K562 (cell line): ENCODE results near the gene CNIH4. TPM values are rescaled to one million over a fixed set of nuclear protein-coding genes. Genes with fewer than 3 reads are reported as not detected.
A peak's percentile ranks its signal among the peaks of the same experiment; 100 is the strongest.

ENCODE experiments used
- C11orf30 ChIP-seq: fragments of 450-650 bp; IDR thresholded peaks from 2 replicates; pipeline ENCODE4 v1.6.1; 2016; ENCODE audit warnings: low read depth, mild to moderate bottlenecking
- CBFB ChIP-seq: sonication (generic); formaldehyde crosslinking; IDR thresholded peaks from 2 replicates; pipeline ENCODE4 v1.4.0; 2020; ENCODE audit warnings: mild to moderate bottlenecking, missing genetic modification reagents
- COPS2 ChIP-seq: fragments of 450-650 bp; conservative IDR thresholded peaks from 2 replicates; pipeline ENCODE4 v1.6.1; 2016; ENCODE audit warnings: mild to moderate bottlenecking, moderate library complexity
- DACH1 ChIP-seq: fragments of 450-650 bp; IDR thresholded peaks from 2 replicates; pipeline ENCODE4 v1.6.1; 2018; ENCODE audit not compliant: partially characterized antibody
- ESRRB ChIP-seq: fragments of 250-450 bp; sonication (Bioruptor Pico); IDR thresholded peaks from 2 replicates; pipeline ENCODE4 v1.5.0; 2020; ENCODE audit warnings: mild to moderate bottlenecking, moderate library complexity, borderline replicate concordance
- HCFC1 ChIP-seq: IDR thresholded peaks from 2 replicates; pipeline ENCODE4 v1.6.1; 2012; ENCODE audit warnings: low read depth, low read length, improper control_type of control experiment
- HDAC6 ChIP-seq: IDR thresholded peaks from 2 replicates; pipeline ENCODE4 v1.6.1; 2012; ENCODE audit warnings: low read depth, mild to moderate bottlenecking, control low read depth, inconsistent platforms, low read length, moderate library complexity
- MAFG ChIP-seq: fragments of 450-650 bp; conservative IDR thresholded peaks from 2 replicates; pipeline ENCODE4 v1.6.1; 2016; ENCODE audit warnings: missing genetic modification characterization, missing compliant biosample characterization
- MCM5 ChIP-seq: fragments of 450-650 bp; IDR thresholded peaks from 2 replicates; pipeline ENCODE4 v1.6.1; 2016; ENCODE audit warnings: low read depth
- MEIS2 ChIP-seq: fragments of 450-650 bp; IDR thresholded peaks from 2 replicates; pipeline ENCODE4 v1.6.1; 2014; ENCODE audit warnings: mild to moderate bottlenecking; ENCODE audit not compliant: partially characterized antibody
- NFE2L1 ChIP-seq: fragments of 450-650 bp; IDR thresholded peaks from 2 replicates; pipeline ENCODE4 v1.6.1; 2016; ENCODE audit warnings: missing genetic modification characterization, low read depth, mild to moderate bottlenecking, missing compliant biosample characterization, moderate library complexity, borderline replicate concordance
- NR4A1 ChIP-seq, 2 experiments: fragments of 250-450 bp in 1 of 2; fragments of 450-650 bp in 1 of 2; sonication (Bioruptor Pico) in 1 of 2; IDR thresholded peaks; 2 replicates each; pipeline versions ENCODE4 v1.4.0 to v1.6.1; 2016 to 2020; ENCODE audit warnings: mild to moderate bottlenecking in 2 of 2, missing compliant biosample characterization in 1 of 2, missing genetic modification characterization in 1 of 2, moderate library complexity in 1 of 2
- PHB ChIP-seq: fragments of 250-450 bp; sonication (Bioruptor Pico); IDR thresholded peaks from 2 replicates; pipeline ENCODE4 v1.5.0; 2021
- PHF20 ChIP-seq: fragments of 450-650 bp; IDR thresholded peaks from 2 replicates; pipeline ENCODE4 v1.6.1; 2018; ENCODE audit not compliant: partially characterized antibody
- RBM15 ChIP-seq: fragments of 200-400 bp; formaldehyde crosslinking; IDR thresholded peaks from 2 replicates; pipeline ENCODE4 v1.6.1; 2018; ENCODE audit warnings: mild to moderate bottlenecking, low read length, moderate library complexity; ENCODE audit not compliant: insufficient read depth
- SETDB1 ChIP-seq: IDR thresholded peaks from one replicate; pipeline ENCODE4 v1.6.1; 2012; ENCODE audit warnings: low read length, control low read depth, inconsistent platforms
- SIX5 ChIP-seq, 2 experiments: IDR thresholded peaks; 2 replicates each; pipeline ENCODE4 v1.6.1; 2011; ENCODE audit warnings: low read length in 2 of 2, borderline replicate concordance in 1 of 2, low read depth in 1 of 2, mild to moderate bottlenecking in 1 of 2, moderate library complexity in 1 of 2; ENCODE audit not compliant: insufficient read depth in 1 of 2
- TBL1XR1 ChIP-seq, 2 experiments: IDR thresholded peaks; 2 replicates each; pipeline ENCODE4 v1.6.1; 2012; ENCODE audit warnings: improper control_type of control experiment in 2 of 2, low read length in 2 of 2, mild to moderate bottlenecking in 1 of 2
- THRAP3 ChIP-seq: fragments of 450-650 bp; IDR thresholded peaks from 2 replicates; pipeline ENCODE4 v1.6.1; 2016; ENCODE audit warnings: mild to moderate bottlenecking, inconsistent platforms, borderline replicate concordance
- TSC22D4 ChIP-seq: fragments of 450-650 bp; IDR thresholded peaks from 2 replicates; pipeline ENCODE4 v1.6.1; 2016; ENCODE audit warnings: missing genetic modification characterization, missing biosample characterization, control low read depth
- YBX1 ChIP-seq: fragments of 450-650 bp; IDR thresholded peaks from 2 replicates; pipeline ENCODE4 v1.7.1; 2016; ENCODE audit warnings: mild to moderate bottlenecking
- ZNF184 ChIP-seq: sonication (generic); formaldehyde crosslinking; IDR thresholded peaks from 2 replicates; pipeline ENCODE4 v1.5.0; 2020; ENCODE audit warnings: missing genetic modification reagents
- ZNF197 ChIP-seq: fragments of 200-800 bp; sonication (Bioruptor generic); IDR thresholded peaks from 2 replicates; pipeline ENCODE4 v1.6.1; 2016; ENCODE audit warnings: low read depth, missing genetic modification characterization, missing compliant biosample characterization
- ZNF282 ChIP-seq: sonication (generic); formaldehyde crosslinking; IDR thresholded peaks from 2 replicates; pipeline ENCODE4 v1.8.1; 2023; ENCODE audit warnings: missing genetic modification reagents
- polyA plus RNA-seq, 8 experiments: library from polyadenylated mRNA; depleted of rRNA in 4 of 8; stranded (reverse) in 5 of 8; unstranded in 3 of 8; fragments of >200 nt; fragmentation: Nextera tagmentation in 2 of 8; fragmentation: Illumina TruSeq in 1 of 8; extraction: Ambion mirVana in 2 of 8; extraction: Trizol in 1 of 8; gene quantifications; 2 replicates each; pipeline versions ENCODE4 v1.2.1 to v1.2.3, GENCODE V29; 2011 to 2014; ENCODE audit warnings: inconsistent platforms in 1 of 8, missing spikeins in 1 of 8
- total RNA-seq, 7 experiments: library from RNA; depleted of rRNA in 6 of 7; stranded (reverse); fragments of >200 nt in 6 of 7; fragmentation: Illumina TruSeq in 2 of 7; extraction: Trizol in 2 of 7; gene quantifications; 2 replicates each; pipeline versions ENCODE4 v1.2.1 to v1.2.3, GENCODE V29; 2011 to 2021; ENCODE audit warnings: low replicate concordance in 1 of 7
- TF ChIP-seq, protein P1 (sequence below): IDR thresholded peaks from 2 replicates; pipeline ENCODE4 v1.6.1; 2016; ENCODE audit warnings: missing genetic modification characterization, missing compliant biosample characterization
- TF ChIP-seq, protein P2 (sequence below): sonication (generic); formaldehyde crosslinking; IDR thresholded peaks from 2 replicates; pipeline ENCODE4 v1.8.0; 2022; ENCODE audit warnings: mild to moderate bottlenecking, missing genetic modification reagents, borderline replicate concordance

Gene CNIH4
- total and polyA plus RNA-seq, 9 of the 15 experiments (the other 6 are each of a cell fraction or from before 2014, with no cell fraction given) = 41.3 to 266 (median 61.1) TPM

DNA sequence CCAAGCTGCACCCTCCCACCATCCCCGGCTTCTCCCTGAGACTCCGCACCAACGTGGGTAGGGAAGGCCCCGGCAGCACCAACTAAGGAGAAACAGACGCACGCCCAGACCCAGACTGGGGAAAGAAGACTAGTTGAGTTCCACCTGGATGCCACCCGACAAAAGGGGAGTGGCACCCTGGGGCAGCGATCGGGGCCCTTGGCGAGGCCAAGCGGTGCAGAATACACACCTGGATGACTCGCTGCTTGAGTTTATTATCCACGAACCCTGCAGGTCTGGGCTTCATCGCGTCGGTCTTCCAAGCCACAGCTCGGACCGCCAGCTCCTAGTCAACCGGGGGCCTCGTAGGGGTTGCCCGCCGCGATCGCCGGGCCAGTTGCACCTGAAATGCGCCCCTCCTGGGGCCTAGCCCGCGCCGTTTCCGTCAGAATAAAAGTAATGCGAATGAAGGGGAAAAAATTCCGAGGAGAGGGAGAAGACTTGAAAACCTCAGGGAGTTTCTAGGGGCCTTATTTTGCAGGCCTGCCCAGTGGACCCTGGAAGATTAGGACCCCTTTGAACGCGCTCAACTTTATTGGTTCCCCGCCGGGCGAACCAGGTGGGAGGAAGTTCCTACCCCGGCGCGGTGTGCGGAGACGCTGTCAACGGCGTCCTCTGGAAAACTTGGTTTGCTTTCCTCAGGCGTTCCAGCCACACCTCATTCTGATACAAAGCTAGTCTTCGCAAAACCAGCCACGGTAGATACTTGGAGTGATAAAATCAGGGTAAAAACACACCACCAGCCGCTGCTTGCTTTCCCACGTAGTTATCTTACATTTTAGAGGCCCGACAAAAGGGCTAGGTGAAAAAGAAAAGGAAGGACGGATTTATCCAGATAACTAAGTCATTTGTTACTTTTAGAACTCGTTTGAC is 26.6 kb upstream of the CNIH4 start, which contains the start of gene NVL (continued):
- TF ChIP-seq TSC22D4 (no peak), MEIS2 (peak; percentile 9), NFE2L1 (tag) (no peak), MCM5 (no peak), ESRRB (no peak), PHF20 (peak; percentile 88), RBM15 (no peak), SETDB1 (no peak), ZNF282 (no peak), MAFG (tag) (no peak), NR4A1 (CRISPR knock-in tag; IDR thresholded peaks at IDR 0.05) (peak; percentile 77; the same call in 1 of the 2 replicates), NR4A1 (tag; IDR thresholded peaks at IDR 0.05) (peak; percentile 56; the same call in 1 of the 2 replicates), HDAC6 (no peak), DACH1 (peak; percentile 98), TBL1XR1 (IDR thresholded peaks at IDR 0.05; ENCODE audit: low read length in 2 of 2) (peak in 1 of 2 experiments; percentile 62; a peak in 1 of 4 replicates), YBX1 (no peak), C11orf30 (peak; percentile 97), HCFC1 (peak; percentile 87), SIX5 (IDR thresholded peaks at IDR 0.05; ENCODE audit: borderline replicate concordance in 1 of 2, insufficient read depth in 1 of 2, low read depth in 1 of 2, low read length in 2 of 2) (0 out of 4 replicates have a peak, but pooled peaks of 1 of the 2 experiments have one; percentile 14), PHB (CRISPR knock-in tag) (no peak), ZNF184 (CRISPR knock-in tag) (no peak), COPS2 (no peak), CBFB (CRISPR knock-in tag) (peak; percentile 67; the same call in 1 of the 2 replicates), THRAP3 (no peak), ZNF197 (CRISPR knock-in tag) (no peak)
- TF ChIP-seq, protein P1, sequence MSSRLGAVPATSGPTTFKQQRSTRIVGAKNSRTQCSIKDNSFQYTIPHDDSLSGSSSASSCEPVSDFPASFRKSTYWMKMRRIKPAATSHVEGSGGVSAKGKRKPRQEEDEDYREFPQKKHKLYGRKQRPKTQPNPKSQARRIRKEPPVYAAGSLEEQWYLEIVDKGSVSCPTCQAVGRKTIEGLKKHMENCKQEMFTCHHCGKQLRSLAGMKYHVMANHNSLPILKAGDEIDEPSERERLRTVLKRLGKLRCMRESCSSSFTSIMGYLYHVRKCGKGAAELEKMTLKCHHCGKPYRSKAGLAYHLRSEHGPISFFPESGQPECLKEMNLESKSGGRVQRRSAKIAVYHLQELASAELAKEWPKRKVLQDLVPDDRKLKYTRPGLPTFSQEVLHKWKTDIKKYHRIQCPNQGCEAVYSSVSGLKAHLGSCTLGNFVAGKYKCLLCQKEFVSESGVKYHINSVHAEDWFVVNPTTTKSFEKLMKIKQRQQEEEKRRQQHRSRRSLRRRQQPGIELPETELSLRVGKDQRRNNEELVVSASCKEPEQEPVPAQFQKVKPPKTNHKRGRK (tag) = no peak
- TF ChIP-seq, protein P2, sequence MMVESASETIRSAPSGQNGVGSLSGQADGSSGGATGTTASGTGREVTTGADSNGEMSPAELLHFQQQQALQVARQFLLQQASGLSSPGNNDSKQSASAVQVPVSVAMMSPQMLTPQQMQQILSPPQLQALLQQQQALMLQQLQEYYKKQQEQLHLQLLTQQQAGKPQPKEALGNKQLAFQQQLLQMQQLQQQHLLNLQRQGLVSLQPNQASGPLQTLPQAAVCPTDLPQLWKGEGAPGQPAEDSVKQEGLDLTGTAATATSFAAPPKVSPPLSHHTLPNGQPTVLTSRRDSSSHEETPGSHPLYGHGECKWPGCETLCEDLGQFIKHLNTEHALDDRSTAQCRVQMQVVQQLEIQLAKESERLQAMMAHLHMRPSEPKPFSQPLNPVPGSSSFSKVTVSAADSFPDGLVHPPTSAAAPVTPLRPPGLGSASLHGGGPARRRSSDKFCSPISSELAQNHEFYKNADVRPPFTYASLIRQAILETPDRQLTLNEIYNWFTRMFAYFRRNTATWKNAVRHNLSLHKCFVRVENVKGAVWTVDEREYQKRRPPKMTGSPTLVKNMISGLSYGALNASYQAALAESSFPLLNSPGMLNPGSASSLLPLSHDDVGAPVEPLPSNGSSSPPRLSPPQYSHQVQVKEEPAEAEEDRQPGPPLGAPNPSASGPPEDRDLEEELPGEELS (CRISPR knock-in tag) = no peak
